ENCODE results near the gene ATG4B. TPM values are rescaled to one million over a fixed set of nuclear protein-coding genes. Genes with fewer than 3 reads are reported as not detected.

ATG4B gene
- total RNA-seq, 4 donors from 2014 or later: 58.5 to 129 (median 86.2) TPM

GRCh38 chr2:241678784-241679540 lies 41.5 kb downstream of the ATG4B start:
- intact Hi-C loops (cut with DNase I): no loop called here
- peaks cover 0 to 11% of the 10 kb centered on the region in 2 donors for H3K36me3 ChIP-seq
- WGBS, 2 donors: 94% methylated on average over 22 of the region's 22 CpGs

GRCh38 chr2:241680044-241680443 lies 42.6 kb downstream of the ATG4B start:
- H3K4me1 ChIP-seq: no peaks in the 10 kb centered on the region
- H3K9me3 ChIP-seq: no peaks in the 10 kb centered on the region
- WGBS, 2 donors: 94 to 97% methylated on average over 12 of the region's 12 CpGs
- peaks cover 0 to 11% of the 10 kb centered on the region in 2 donors for H3K36me3 ChIP-seq
- no peak for DNase-seq
- no peak overlapping the region for H3K27ac ChIP-seq
- intact Hi-C loops (cut with DNase I): no loop called here
- no peak overlapping the region for H3K4me3 ChIP-seq (replicated peaks in 1 of 3)
- no peaks in the 10 kb centered on the region for H3K27me3 ChIP-seq
- no peak for TF ChIP-seq POLR2A (IDR thresholded peaks at IDR 0.05)

More at GRCh38 chr2:241678784-241679540, 41.5 kb downstream of the ATG4B start:
- H3K4me1 ChIP-seq: no peaks in the 10 kb centered on the region
- TF ChIP-seq CTCF (IDR thresholded peaks at IDR 0.05) (no peak), POLR2A (IDR thresholded peaks at IDR 0.05) (no peak)
- no peak for DNase-seq
- H3K27ac ChIP-seq: no peak overlapping the region
- no peaks in the 10 kb centered on the region for H3K9me3 ChIP-seq
- no peak overlapping the region for H3K4me3 ChIP-seq (replicated peaks in 1 of 3)
- H3K27me3 ChIP-seq: no peaks in the 10 kb centered on the region

- H3K36me3 ChIP-seq: peaks cover 0 to 11% of the 10 kb centered on the region in 2 donors
- H3K4me3 ChIP-seq (replicated peaks in 1 of 3): no peak overlapping the region
- DNase-seq: no peak
- H3K27ac ChIP-seq: no peak overlapping the region
- peaks cover under 1 to 6% of the 10 kb centered on the region in 2 donors for H3K4me1 ChIP-seq
- no peak for TF ChIP-seq CTCF (IDR thresholded peaks at IDR 0.05)
- no peak for TF ChIP-seq POLR2A (IDR thresholded peaks at IDR 0.05)
- H3K27me3 ChIP-seq: no peaks in the 10 kb centered on the region
- WGBS, 2 donors: 92% methylated on average over 14 of the region's 14 CpGs
- intact Hi-C loops (cut with DNase I): no loop called here
- no peaks in the 10 kb centered on the region for H3K9me3 ChIP-seq
Measured at GRCh38 chr2:241680827-241681599, 43.5 kb downstream of the ATG4B start.

- peak in 1 of 2 donors; percentile 10 for DNase-seq
- Histone ChIP-seq H3K27ac (peak overlapping the region in 1 of 3 donors; percentile 10), H3K9me3 (no peaks in the 10 kb centered on the region), H3K36me3 (peaks cover 0 to 5% of the 10 kb centered on the region in 2 donors), H3K27me3 (no peaks in the 10 kb centered on the region), H3K4me1 (peaks cover 16 to 23% of the 10 kb centered on the region in 2 donors), H3K4me3 (replicated peaks in 1 of 3) (peak overlapping the region; percentile 15 to 87 (median 44))
- 0 to 2% methylated on average over 22 to 24 of the region's 37 CpGs for WGBS, 2 donors
- TF ChIP-seq POLR2A (IDR thresholded peaks at IDR 0.05) (no peak), CTCF (IDR thresholded peaks at IDR 0.05) (peak in 1 of 6 experiments; percentile 2)
- intact Hi-C loops (cut with DNase I): loop anchor here (5.0 kb wide), 1 partner anchor 191 kb away; no protein-coding TSS in a partner anchor
Measured at GRCh38 chr2:241686324-241686649, 48.8 kb downstream of the ATG4B start.

- intact Hi-C loops (cut with DNase I): loop anchor here (5.0 kb wide), 1 partner anchor 190 kb away; no protein-coding TSS in a partner anchor
- no peaks in the 10 kb centered on the region for H3K27me3 ChIP-seq
- peak within 1 kb of the TSS; percentile 39 to 87 (median 44) for H3K4me3 ChIP-seq (replicated peaks in 1 of 3)
- peak within 1 kb of the TSS; percentile 73 to 90 (median 89) for H3K27ac ChIP-seq
- WGBS, 2 donors: 1% methylated on average over 23 of the region's 102 CpGs; no CpG with 5 or more reads in 1 of the 2 donors
- DNase-seq: peak; percentile 97
- H3K9me3 ChIP-seq: no peaks in the 10 kb centered on the region
- peaks cover 16 to 23% of the 10 kb centered on the region in 2 donors for H3K4me1 ChIP-seq
- peaks cover 0 to 5% of the 10 kb centered on the region in 2 donors for H3K36me3 ChIP-seq
- TF ChIP-seq POLR2A (IDR thresholded peaks at IDR 0.05): peak; percentile 30 to 85
- TF ChIP-seq CTCF (IDR thresholded peaks at IDR 0.05): peak in 1 of 6 experiments; percentile 8
Measured at GRCh38 chr2:241686650-241687425, 49.3 kb downstream of the ATG4B start, which contains the start of gene DTYMK. Gene DTYMK (minus strand): TSS chr2:241686815. CDS start chr2:241686783, 32 bp downstream.

Measured in thyroid gland (tissue), 4 donors.